ENCODE measurements around the gene UGT1A7.
"Not testable (repeated sequence)": the region's sequence is repeated elsewhere in the genome, so short reads cannot be mapped to it uniquely, and the experiment has no call there.

Gene UGT1A7

DNA sequence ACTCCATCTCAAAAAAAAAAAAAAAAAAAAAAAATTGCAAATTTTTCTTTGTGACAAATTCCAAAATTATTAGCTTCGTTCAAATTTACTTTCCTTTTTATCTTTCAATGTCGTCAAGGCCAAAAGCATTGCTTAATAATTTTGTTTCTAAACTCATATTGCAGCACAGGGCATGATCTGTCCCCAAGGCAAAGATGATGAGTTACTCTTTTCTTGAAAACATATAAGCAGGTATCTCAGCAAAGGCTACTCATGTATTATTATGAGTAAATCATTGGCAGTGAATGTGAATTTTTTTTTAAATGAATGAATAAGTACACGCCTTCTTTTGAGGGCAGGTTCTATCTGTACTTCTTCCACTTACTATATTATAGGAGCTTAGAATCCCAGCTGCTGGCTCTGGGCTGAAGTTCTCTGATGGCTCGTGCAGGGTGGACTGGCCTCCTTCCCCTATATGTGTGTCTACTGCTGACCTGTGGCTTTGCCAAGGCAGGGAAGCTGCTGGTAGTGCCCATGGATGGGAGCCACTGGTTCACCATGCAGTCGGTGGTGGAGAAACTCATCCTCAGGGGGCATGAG lies at the start of gene UGT1A7:
Gene UGT1A7 (plus strand): TSS at position 381 of the 579 bp plus-strand sequence. CDS start 37 bp downstream, at position 418.
- DNase-seq (ENCODE audit: low read depth): no peak

DNA sequence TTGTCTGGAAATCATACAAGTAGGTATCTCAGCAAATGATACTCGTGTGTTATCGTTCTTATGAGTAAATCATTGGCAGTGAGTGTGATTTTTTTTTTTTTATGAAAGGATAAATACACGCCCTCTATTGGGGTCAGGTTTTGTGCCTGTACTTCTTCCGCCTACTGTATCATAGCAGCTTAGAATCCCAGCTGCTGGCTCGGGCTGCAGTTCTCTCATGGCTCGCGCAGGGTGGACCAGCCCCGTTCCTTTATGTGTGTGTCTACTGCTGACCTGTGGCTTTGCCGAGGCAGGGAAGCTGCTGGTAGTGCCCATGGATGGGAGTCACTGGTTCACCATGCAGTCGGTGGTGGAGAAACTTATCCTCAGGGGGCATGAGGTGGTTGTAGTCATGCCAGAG lies 45.4 kb upstream of the UGT1A7 start, which contains the start of gene UGT1A10:
Gene UGT1A10 (plus strand): TSS at position 143 of the 400 bp plus-strand sequence. CDS start 75 bp downstream, at position 218.
- DNase-seq (ENCODE audit: low read depth): not testable (repeated sequence)

DNA sequence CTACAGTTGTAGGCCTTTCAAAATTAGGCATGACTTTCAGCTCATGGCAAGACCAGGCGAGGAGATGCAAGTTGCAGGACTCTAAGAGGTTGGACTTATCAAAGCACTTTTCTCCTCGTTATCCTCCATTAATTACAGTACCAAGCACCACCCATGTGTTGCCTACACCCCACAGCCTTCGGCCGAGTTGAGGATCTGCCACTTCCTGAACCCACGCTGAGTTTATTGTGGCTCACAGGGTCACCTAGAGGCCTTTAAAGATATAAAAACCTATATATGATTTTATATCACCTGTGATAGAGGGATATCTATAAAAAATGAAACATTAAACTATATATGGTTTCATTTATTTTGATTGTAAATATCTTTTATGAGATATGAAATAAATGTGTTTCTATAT lies 42.9 kb upstream of the UGT1A7 start:
- no peak for DNase-seq (ENCODE audit: low read depth)

DNA sequence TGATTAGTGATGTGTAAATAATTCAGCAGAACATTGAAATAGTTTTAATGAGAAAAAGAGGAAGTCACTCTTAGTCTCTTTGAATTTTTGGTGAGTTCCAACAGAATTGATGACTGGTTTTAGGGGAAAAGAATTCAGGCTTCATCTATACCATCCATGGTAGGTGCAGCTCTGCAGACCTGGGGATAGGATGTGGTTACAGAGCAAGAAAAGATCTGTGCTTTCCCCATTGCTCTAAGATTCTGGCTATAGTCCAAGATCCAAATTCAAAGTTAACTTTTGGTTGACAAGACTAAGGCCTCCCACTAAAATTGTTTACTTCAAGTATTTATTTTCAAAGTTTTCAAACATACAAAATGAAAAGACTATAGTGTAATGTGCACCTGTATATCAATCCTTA lies 41.8 kb upstream of the UGT1A7 start:
- no peak for DNase-seq (ENCODE audit: low read depth)

DNA sequence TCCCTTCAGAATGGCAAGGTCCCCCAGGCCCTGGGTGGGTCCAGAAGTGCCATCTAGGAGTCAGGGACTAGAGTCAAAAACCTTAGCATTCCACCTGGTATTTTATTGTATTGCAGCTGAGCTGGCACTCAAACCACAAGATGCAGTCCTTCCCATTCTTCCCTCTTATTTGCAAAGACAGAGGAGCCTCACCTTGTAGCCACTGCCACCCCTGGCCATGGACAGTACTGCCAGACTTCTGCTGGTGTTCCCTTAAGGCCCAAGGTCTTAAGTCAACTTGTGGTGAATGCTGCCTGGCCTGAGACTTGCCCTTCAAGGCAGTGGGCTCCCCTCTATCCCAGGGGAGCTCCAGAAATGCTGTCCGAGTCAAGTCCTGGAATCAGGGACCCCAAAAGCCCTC lies 38.6 kb upstream of the UGT1A7 start:
- DNase-seq (ENCODE audit: low read depth): no peak

DNA sequence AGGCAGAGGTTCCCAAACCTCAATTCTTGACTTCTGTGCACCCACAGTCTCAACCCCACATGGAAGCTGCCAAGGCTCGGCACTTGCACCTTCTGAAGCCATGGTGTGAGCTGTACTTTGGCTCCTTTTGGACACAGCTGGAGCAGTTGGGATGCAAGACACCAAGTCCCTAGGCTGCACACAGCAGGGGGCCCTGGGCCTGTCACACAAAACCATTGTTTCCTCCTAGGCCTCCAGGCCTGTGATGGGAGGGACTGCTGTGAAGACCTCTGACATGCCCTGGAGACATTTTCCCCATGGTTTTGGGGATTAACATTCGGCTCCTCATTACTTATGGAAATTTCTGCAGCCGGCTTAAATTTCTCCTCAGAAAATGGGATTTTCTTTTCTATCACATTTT lies 35.7 kb upstream of the UGT1A7 start:
- not testable (repeated sequence) for DNase-seq (ENCODE audit: low read depth)

DNA sequence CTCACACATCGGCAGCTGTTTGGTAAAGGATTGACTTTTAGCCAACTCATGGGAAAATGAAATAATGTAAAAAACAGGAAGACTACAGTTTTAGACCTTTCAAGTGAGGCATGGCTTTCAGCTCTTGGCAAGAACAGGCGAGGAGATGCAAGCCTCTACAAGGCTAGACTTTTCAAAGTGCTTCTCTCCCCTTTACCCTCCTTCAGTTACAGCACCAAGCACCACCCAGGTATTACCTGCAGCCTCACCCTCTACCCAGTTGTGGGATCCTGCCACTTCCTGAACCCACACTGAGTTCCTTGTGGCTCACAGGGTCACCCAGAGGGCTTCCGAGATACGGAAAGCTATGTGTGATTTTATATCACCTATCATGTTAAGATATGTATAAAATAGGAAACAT lies 30.7 kb upstream of the UGT1A7 start:
- no peak for DNase-seq (ENCODE audit: low read depth)

DNA sequence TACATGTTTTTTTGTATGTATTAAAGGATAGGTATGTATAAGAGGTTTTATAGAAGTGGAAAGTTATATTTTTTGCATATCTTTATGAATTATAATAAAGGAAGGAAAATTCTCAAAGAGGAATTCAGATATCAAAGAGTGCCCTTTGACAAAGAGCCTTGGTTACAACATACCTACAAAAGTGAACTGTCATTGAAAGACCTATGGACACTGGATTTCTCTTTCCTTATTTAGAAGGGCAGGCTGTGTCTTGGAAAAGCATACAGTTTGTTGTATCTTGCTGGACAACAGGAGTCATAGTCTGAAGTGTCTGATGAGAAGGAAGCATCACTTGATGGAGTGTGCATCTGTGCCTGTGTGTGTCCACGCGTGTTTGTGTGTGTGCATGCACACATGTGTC lies 30.3 kb upstream of the UGT1A7 start:
- DNase-seq (ENCODE audit: low read depth): no peak

DNA sequence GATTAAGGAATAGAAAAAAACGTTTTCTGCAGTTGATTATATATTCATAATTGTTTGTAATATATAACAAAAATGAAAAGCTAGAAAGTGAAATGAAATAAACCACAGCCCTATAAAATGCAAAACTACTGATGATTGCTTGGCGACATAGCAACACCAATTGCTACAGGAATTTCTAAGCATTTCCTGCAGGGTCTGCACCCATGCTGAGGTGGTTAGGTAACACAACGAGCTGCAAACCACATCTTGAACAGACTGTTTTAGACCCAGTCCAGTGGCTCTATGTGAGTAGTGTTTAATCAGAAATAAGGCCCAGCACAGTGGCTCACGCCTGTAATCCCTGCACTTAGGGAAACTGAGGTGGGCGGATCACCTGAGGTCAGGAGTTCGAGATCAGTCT lies 27.2 kb upstream of the UGT1A7 start:
- no peak for DNase-seq (ENCODE audit: low read depth)

DNA sequence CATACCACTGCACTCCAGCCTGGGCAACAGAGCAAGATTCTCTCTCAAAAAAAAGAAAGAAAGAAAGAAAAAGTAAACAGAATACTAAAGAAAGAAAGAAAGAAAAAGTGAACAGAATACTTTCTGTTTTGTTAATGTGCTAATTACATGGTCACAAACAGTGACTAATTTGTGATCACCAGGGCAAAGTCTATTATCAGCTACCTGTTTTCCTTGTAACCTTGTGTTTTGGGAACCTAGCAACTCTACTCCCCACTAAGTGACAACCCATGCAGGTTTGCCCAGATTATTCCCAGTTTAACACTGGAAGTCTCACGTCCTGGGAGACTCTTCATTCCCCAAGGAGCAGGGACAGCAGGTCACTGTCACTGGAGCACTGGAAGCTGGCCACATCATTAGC lies 26.7 kb upstream of the UGT1A7 start:
- no peak for DNase-seq (ENCODE audit: low read depth)

DNA sequence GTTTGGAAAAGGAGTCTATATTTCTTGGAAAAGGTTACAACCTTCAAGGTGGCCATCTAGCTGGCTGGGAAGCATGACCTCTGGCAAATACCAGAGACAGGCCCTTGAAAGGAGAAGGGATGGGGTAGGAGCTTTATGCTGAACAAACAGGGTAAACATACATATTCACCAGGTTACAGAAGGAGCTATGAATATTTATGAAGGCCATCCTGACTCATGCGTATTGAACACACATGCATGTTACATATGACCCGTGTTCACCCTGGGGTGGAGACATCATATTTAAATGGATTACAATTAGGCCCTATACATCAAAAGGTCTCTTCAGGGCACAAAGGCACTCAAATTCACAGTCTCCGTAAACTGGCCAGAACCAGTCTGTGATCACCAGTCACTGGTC lies 25.8 kb upstream of the UGT1A7 start:
- DNase-seq (ENCODE audit: low read depth): not testable (repeated sequence)

DNA sequence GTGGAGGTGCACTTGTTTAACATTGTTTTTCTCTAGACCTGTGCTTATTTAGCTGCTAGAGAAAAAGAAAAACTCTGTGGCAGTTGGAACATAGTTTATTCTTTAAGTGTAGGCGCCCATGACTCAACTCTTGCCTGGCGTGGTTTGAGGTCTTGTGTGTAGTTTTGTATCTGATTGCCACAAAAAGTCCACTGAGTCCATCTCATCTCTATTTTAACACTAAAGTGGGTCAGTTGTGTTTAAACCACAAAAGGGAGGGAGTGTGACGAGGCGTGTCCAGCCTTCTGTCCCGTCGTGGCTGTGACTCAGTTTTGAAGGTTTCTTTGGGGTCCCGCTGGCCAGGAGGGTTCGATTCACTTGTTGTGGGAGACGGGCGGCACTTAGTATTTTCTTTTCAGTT lies 25.3 kb upstream of the UGT1A7 start:
- no peak for DNase-seq (ENCODE audit: low read depth)

DNA sequence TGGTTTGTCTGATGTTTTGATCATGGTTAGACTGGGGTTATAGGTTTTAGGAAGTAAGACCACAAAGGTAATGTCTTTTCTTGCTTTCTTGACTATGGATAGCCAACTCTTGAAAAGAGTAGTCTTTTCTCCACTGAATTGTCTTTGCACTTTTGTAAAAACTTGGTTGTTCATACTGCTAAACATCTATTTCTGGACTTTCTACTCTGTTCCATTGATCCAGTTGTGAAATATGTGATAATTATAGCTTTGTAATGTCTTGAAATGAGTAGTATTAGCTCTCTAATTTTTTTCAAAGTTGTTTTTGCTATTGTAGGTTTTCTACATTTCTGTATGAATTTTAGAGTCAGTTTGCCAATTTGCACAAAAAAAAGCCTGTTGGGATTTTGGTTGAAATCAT lies 23.1 kb upstream of the UGT1A7 start:
- no peak for DNase-seq (ENCODE audit: low read depth)

DNA sequence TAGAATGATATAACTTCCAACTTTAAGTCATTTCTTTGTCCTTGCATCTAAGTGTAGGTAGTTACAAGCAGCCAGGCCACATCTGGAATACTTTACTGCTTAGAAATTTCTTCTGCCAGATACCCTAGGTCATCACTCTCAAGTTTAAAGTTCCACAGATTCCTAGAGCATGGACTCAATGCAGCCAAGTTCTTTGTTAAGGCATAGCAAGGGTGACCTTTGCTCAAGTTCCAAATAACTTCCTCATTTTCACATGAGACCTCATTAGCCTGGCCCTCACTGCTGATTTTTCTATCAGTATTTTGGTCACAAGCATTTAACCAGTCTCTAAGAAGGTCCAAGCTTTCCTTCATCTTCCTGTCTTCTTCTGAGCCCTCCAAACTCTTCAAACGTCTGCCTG lies 17.8 kb upstream of the UGT1A7 start:
- no peak for DNase-seq (ENCODE audit: low read depth)

DNA sequence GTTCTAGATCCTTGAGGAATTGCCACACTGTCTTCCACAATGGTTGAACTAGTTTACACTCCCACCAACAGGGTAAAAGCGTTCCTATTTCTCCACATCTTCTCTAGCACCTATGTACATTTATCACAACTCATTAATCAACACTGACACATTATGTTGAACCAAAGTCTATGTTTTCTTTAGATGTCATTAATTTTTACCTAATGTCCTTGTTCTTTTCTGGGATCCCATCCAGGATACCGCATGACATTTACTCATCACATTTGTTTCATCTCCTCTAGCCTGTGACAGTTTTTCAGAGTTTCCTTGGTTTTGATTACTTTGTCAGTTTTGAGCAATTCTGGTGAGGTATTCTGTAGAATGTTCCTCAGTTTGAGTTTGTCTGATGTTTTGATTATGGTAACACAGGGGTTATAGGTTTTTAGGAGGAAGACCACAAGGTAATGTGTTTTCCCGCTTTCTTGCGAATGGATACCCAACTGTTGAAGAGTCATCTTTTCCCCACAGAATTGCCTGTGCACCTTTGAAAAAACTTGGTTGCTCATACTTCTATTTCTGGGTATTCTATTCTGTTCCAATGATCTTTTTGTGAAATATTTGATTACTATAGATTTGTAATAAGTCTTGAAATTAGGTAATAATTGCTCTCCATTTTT lies 13.0 kb upstream of the UGT1A7 start:
- DNase-seq (ENCODE audit: low read depth): no peak

DNA sequence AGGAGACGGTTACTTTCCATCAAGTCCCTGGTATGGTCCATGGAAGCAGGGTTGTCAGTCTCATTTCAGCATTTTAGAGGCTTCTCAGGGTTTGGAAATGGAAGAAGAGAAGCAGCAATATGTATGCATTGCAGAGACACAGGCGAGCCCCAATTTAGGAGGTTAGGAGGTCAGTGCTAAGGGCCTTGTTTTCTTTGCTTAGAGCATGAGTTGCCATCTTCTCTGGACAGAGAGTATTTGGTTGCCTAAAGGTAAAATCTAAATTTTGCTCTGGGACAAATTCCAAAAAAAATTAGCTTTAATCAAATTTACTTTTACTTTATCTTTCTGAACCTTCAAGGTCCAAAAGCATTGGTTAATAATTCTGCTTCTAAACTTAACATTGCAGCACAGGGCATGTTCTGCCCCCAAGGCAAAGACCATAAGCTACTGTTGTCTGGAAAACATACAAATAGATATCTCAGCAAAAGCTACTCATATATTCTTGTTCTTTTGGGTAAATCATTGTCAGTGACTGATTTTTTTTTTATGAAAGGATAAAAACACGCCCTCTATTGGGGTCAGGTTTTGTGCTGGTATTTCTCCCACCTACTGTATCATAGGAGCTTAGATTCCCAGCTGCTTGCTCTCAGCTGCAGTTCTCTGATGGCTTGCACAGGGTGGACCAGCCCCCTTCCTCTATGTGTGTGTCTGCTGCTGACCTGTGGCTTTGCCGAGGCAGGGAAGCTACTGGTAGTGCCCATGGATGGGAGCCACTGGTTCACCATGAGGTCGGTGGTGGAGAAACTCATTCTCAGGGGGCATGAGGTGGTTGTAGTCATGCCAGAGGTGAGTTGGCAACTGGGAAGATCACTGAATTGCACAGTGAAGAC lies 10.2 kb upstream of the UGT1A7 start, which contains the start of gene UGT1A9:
Gene UGT1A9 (plus strand): TSS at position 609 of the 872 bp plus-strand sequence. CDS start 37 bp downstream, at position 646.
- DNase-seq (ENCODE audit: low read depth): no peak

DNA sequence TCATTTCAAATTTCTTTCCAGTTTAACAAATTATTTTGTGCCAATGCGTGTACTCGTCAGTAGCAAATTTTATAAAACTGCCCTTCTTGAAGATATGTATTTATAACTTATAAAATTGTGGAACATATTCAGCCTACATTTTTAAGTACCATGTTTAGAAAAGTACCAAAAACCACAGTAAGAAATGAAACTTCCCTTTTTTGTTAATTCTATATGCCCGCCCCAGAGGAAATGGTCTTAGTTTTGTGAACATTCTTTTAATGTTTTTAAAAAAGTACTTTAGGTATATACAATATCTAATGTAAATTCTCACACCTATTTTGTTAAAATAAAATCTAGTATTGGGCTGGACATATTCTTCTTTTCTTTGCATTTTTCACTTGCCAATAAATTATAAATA lies 8.8 kb upstream of the UGT1A7 start:
- no peak for DNase-seq (ENCODE audit: low read depth)

DNA sequence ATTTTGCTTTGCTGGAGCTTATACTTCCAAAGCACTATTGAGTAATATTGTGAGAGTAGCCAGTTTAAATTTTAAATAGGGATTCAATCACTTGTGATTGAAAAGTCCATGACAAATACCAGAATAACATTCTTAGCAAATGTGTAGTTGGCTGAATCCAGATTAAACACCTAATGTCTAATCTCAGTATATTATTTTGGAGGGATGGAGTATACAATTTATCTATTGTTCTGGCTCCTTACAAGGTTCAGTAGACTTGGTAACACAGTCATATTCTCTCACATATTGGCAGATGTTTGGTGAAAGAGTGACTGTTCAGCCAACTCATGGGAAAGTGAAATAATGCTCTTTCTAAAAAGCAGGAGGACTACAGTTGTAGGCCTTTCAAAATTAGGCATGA lies 7.8 kb upstream of the UGT1A7 start:
- DNase-seq (ENCODE audit: low read depth): no peak

DNA sequence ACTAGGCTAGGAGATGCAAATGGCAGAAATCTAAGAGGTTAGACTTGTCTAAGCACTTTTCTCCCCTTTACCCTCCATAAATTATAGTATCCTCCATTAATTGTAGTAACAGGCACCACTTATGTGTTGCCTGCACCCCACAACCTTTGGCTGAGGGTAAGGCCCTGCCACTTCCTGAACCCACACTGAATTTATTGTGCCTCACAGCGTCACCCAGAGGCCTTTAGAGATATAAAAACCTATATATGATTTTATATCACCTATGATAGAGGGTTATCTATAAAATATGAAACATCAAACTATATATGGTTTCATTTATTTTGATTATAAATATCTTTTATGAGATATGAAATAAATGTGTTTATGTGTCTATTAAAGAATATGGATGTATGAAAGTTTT lies 7.4 kb upstream of the UGT1A7 start:
- DNase-seq (ENCODE audit: low read depth): no peak

DNA sequence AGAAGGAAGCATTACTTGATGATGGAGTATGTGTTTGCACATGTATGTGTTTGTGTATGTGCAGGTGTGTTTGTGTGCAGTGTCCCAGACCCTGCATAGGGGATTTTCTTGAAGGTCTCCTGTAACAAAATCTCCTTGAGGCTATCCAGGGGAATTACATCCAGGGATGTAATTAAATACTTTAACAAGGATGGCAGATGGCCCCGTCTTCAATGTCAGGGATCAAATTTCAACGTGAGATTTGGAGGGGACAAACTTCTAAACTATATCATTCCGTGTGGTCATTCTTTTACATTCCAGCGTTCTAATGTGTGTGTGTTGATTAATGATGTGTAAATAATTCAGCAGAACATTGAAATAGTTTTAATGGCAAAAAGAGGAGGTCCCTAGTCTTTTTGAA lies 6.7 kb upstream of the UGT1A7 start:
- no peak for DNase-seq (ENCODE audit: low read depth)

DNA sequence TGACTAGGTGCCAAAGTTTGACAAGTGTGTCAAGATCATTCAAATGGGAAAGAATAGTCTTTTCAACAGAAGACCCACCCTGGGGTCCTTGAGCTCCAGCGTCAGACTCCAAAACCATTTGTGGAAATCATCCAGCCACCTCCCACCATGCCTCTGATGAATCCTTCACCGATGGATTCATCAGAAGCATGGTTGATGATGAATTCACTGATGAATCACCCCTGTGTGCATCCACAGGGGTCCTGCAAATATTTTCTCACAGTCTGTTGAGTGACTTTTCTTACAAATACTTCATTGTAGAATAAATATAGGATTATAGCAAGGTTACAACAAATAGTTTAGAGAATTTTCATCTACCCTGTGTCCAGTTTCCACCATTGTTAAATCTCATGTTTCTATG lies 5.7 kb upstream of the UGT1A7 start:
- no peak for DNase-seq (ENCODE audit: low read depth)

DNA sequence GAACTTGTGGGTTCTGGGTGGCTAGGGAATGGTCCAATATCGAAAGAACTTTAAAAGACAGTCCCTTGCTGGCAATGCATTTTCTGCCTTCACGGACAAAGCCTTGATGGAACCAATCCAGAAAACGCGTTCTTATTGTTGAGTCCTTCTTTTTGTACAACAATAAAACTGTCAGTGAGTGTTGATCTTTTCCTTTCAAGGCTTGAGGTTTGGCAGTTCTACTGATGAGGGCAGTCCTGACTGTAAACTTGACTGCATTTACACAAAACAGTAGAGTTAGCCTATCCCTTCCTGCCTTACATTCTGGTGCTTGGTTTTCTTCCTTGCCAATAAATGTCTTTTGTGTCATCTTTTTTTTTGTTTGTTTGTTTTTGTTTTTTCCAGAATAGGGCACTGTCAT lies 2.5 kb upstream of the UGT1A7 start:
- DNase-seq (ENCODE audit: low read depth): no peak
